Immature natural killer cell (primary cell): Measurements from ENCODE around the gene PGGT1B. TPM values are rescaled to one million over a fixed set of nuclear protein-coding genes. Genes with fewer than 3 reads are reported as not detected.
"Not testable (repeated sequence)": the region's sequence is repeated elsewhere in the genome, so short reads cannot be mapped to it uniquely, and the experiment has no call there.

ENCODE experiments used
- DNase-seq, 3 donors: peaks; one replicate each; pipeline ENCODE4 v3.0.0; 2022; ENCODE audit warnings: mixed read lengths in 1 of 3
- H3K27ac Mint-ChIP-seq, 6 donors: one replicate each; pipeline ENCODE4 v1.8.0; 2020; ENCODE audit warnings: mixed read lengths in 6 of 6, mild to moderate bottlenecking in 5 of 6, inconsistent platforms in 4 of 6, moderate library complexity in 3 of 6
- H3K27me3 Mint-ChIP-seq, 3 donors: one replicate each; pipeline ENCODE4 v1.8.0; 2020 to 2021; ENCODE audit warnings: low read depth in 3 of 3, mild to moderate bottlenecking in 3 of 3, mixed read lengths in 3 of 3, moderate library complexity in 3 of 3, inconsistent platforms in 1 of 3
- H3K36me3 Mint-ChIP-seq, 3 donors: one replicate each; pipeline ENCODE4 v1.8.0; 2020; ENCODE audit warnings: mixed read lengths in 3 of 3, inconsistent platforms in 2 of 3, mild to moderate bottlenecking in 2 of 3
- H3K4me1 Mint-ChIP-seq, 2 donors: one replicate each; pipeline ENCODE4 v1.8.0; 2020; ENCODE audit warnings: inconsistent platforms in 2 of 2, mild to moderate bottlenecking in 2 of 2, mixed read lengths in 2 of 2, moderate library complexity in 1 of 2
- H3K4me3 Mint-ChIP-seq, 5 donors: one replicate each; pipeline ENCODE4 v1.8.0; 2020; ENCODE audit warnings: mild to moderate bottlenecking in 5 of 5, mixed read lengths in 5 of 5, inconsistent platforms in 3 of 5, moderate library complexity in 3 of 5
- H3K9me3 Mint-ChIP-seq, 6 donors: one replicate each; pipeline ENCODE4 v1.8.0; 2020; ENCODE audit warnings: mild to moderate bottlenecking in 6 of 6, mixed read lengths in 6 of 6, inconsistent platforms in 4 of 6, moderate library complexity in 3 of 6
- polyA plus RNA-seq, 3 donors: library from polyadenylated mRNA; unstranded; fragments of 300-500 nt; fragmentation: Illumina TruSeq; gene quantifications; one replicate each; pipeline ENCODE4 v1.2.3, GENCODE V29; 2021

The PGGT1B gene
- polyA plus RNA-seq, 3 donors from 2014 or later = 11.2 to 18.0 (median 16.6) TPM

DNA sequence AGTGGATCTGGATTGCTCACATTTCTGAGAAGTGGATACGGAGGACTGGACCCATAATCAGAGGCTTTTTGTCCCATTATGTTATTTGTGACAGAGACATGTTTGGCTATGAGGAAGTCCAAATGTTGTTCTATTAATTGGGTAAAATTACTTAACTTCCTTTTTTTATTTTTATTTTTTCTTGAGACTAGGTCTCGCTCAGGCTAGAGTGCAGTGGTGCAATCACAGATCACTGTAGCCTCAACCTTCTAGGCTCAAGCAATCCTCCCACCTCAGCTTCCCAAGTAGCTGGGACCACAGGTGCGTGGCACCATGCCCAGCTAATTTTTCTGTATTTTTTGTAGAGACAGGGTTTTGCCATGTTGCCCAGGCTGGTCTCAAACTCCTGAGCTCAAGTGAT lies 11.9 kb upstream of the PGGT1B start:
- no peak overlapping the region for H3K27ac Mint-ChIP-seq
- peaks cover 0 to 3% (median 1%) of the 10 kb centered on the region in 3 donors for H3K27me3 Mint-ChIP-seq
- peaks cover 10 to 20% (median 19%) of the 10 kb centered on the region in 3 donors for H3K36me3 Mint-ChIP-seq
- H3K4me3 Mint-ChIP-seq = no peak overlapping the region
- no peaks in the 10 kb centered on the region for H3K4me1 Mint-ChIP-seq
- DNase-seq = no peak
- H3K9me3 Mint-ChIP-seq = no peaks in the 10 kb centered on the region

DNA sequence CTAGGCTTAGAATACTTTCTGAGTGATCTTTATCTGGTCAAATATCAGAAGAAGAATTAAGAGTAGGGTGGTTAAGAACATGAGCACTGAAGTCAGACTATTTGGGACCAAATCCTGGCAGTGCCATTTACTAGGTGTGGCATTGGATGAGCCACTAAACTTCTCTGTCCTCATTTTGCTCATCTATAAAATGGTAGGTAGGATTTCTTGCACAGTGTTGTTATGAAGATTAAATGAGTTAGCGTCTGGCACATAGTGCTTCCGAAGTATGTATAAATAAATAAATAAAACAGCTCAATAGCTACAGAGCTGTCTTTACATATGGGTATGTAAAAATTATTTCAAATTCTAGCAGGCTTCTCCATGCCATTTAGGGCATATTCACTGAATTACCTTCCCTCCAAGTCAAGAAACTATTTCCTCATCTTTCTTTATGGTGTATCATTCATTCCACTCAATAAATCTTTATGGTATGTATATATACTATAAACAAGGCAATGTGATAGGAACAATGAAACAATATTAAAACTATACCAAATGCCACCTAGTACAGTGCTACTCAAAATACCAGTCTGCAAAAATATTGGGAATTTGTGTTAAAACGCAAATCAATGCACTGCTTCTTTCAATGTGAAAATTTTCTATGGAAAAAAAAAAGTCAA lies 9.8 kb upstream of the PGGT1B start:
- no peaks in the 10 kb centered on the region for H3K9me3 Mint-ChIP-seq
- H3K27ac Mint-ChIP-seq = no peak overlapping the region
- peaks cover 0 to 3% (median 0%) of the 10 kb centered on the region in 3 donors for H3K27me3 Mint-ChIP-seq
- H3K4me1 Mint-ChIP-seq = no peaks in the 10 kb centered on the region
- H3K36me3 Mint-ChIP-seq = peaks cover 10 to 20% (median 19%) of the 10 kb centered on the region in 3 donors
- H3K4me3 Mint-ChIP-seq = no peak overlapping the region
- no peak for DNase-seq

DNA sequence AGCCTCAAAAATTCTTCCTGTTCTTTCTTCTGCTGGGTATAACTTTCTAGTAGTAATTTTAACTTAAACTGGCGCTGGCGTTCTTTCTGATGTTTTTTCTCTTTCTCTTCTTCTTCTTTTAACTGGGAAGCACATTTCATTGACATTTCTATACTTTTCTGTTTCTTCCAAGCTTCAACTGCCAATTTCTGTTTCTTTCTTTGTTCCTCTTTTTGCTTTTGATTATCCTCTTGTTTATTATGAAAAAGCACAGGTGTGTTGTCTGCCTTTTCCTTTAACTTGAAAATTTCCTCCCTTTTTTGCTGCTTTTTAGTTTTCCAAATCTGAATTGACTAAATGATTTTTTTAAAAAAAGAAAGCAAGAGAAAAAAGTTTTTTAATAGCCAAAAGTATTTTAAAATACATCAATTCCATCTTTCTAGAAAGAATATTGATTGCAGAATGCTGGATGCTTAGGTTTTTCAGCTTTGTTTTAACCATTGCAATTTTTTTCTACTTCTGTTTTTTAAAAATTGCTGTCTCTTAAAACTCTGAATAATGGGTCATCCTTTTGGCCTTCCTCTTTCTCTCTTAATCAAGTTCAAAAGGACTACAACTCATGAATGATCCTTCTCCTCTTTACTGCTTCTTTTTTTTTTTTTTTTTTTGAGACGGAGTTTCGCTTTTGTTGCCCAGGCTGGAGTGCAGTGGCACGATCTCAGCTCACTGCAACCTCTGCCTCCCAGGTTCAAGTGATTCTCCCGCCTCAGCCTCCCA lies 8.8 kb upstream of the PGGT1B start:
- H3K4me1 Mint-ChIP-seq = no peaks in the 10 kb centered on the region
- peaks cover 10 to 20% (median 19%) of the 10 kb centered on the region in 3 donors for H3K36me3 Mint-ChIP-seq
- peaks cover 0 to 3% (median 0%) of the 10 kb centered on the region in 3 donors for H3K27me3 Mint-ChIP-seq
- H3K27ac Mint-ChIP-seq = no peak overlapping the region
- H3K9me3 Mint-ChIP-seq = no peaks in the 10 kb centered on the region
- H3K4me3 Mint-ChIP-seq = no peak overlapping the region
- DNase-seq = no peak

DNA sequence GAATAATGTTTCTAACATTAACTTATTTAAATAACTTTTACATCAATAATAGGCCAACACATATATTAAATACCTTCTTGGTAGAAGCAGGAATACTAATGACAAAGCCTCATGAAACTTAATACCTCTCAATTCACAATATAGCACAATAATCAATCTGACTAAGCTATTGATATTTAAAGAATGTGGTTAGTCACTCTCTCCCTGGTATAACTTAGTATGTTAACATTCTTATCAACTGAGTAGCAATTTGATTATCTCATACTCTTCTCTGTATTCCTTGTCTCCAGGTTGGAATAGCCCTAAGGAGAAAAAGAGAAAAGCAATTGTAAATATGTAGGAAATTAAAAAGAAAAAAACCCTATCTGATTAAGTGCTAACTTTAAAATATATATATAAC lies 4.9 kb upstream of the PGGT1B start:
- Mint-ChIP-seq H3K27me3 (peaks cover 0 to 3% (median 2%) of the 10 kb centered on the region in 3 donors), H3K9me3 (peaks cover 0 to 2% (median 0%) of the 10 kb centered on the region in 6 donors), H3K27ac (no peak overlapping the region), H3K4me1 (peaks cover 7 to 13% of the 10 kb centered on the region in 2 donors), H3K36me3 (peaks cover 0 to 13% (median 4%) of the 10 kb centered on the region in 3 donors), H3K4me3 (no peak overlapping the region)
- DNase-seq = no peak

DNA sequence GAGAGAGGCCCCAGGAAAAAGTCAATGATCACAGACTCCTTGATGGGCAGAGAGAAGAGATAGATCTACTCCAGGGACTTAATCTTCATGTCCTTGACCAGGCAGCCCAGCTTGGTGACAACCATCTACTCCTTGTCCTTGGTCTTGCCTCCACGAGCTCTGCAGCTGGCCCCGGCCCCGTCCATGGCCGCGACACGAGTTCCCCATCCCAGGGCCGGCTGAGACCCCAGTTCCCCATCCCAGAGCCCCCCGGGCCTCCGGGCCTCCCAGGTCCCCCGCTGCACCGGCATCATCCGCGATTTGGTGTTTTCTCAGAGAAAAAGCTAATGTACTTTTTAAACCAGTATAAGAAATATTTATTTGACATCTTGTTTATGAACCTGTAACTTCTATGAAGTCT lies 2.5 kb upstream of the PGGT1B start:
- no peak overlapping the region for H3K27ac Mint-ChIP-seq
- DNase-seq = no peak
- H3K4me1 Mint-ChIP-seq = peaks cover 28 to 36% of the 10 kb centered on the region in 2 donors
- peaks cover 0 to 3% (median 2%) of the 10 kb centered on the region in 3 donors for H3K27me3 Mint-ChIP-seq
- H3K9me3 Mint-ChIP-seq = peaks cover 0 to 2% (median 0%) of the 10 kb centered on the region in 6 donors
- no peak overlapping the region for H3K4me3 Mint-ChIP-seq
- peaks cover 0 to 3% (median 0%) of the 10 kb centered on the region in 3 donors for H3K36me3 Mint-ChIP-seq

DNA sequence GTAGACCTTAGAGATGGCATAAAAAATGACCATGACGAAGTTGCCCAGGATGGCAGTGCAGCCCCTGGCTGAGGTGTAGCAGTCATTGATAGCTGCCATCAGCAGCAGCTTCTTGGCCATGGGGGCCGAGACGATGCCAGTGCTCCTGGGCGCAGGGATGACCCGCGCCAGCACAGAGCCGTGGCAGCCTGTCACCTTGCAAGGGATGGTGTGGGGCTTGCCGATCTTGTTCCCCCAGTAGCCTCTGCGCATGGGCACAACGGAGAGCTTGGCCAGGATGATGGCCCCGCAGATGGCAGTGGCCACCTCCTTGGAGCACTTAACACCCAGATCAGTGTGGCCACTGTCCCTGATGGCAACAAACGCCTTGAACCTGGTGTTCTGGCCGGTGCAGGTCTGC lies 2.1 kb upstream of the PGGT1B start:
- H3K9me3 Mint-ChIP-seq = peaks cover 0 to 2% (median 0%) of the 10 kb centered on the region in 6 donors
- peaks cover 0 to 3% (median 2%) of the 10 kb centered on the region in 3 donors for H3K27me3 Mint-ChIP-seq
- DNase-seq = no peak
- peaks cover 29 to 40% of the 10 kb centered on the region in 2 donors for H3K4me1 Mint-ChIP-seq
- H3K36me3 Mint-ChIP-seq = peaks cover 0 to 3% (median 0%) of the 10 kb centered on the region in 3 donors
- H3K27ac Mint-ChIP-seq = no peak overlapping the region
- H3K4me3 Mint-ChIP-seq = no peak overlapping the region

DNA sequence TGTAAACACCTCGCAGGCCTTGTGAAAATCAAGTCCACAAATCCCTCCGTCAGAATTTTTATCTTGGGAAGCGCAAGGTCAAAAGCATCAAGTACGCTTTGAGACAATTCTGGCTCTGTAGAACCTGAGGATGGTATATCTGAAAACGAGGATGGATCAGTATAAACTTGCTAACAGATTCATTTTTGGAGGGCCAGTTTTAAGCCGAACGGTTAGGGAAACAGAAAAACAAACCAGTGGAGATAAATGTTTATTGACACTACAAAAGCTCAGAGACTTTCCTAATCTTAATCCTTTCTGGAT lies 352 bp upstream of the PGGT1B start:
- H3K27ac Mint-ChIP-seq = peak overlapping the region; percentile 68 to 95 (median 92)
- peaks cover 0 to 3% (median 0%) of the 10 kb centered on the region in 3 donors for H3K36me3 Mint-ChIP-seq
- peaks cover 47 to 58% of the 10 kb centered on the region in 2 donors for H3K4me1 Mint-ChIP-seq
- peak overlapping the region; percentile 91 to 99 (median 93) for H3K4me3 Mint-ChIP-seq
- H3K9me3 Mint-ChIP-seq = peaks cover 0 to 2% (median 0%) of the 10 kb centered on the region in 6 donors
- no peak for DNase-seq
- peaks cover 0 to 3% (median 2%) of the 10 kb centered on the region in 3 donors for H3K27me3 Mint-ChIP-seq

DNA sequence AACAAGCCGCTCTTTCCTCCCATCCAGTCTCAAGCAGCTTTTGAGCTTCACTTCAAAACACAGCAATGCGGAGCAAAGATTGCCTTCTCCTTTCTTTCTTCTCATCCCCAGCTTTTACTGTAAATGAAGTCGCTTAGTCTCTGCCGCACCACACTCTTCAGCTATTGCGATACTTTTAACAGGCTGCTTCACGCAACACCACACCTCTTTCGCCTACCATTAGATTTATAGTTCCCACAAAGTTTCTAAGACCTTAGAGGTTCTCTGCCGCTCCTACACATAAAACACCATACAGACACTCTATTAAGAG lies 711 bp downstream of the PGGT1B start:
- H3K27ac Mint-ChIP-seq = peak overlapping the region; percentile 68 to 95 (median 92)
- peak in 1 of 3 donors; percentile 1 for DNase-seq
- peaks cover 0 to 2% (median 0%) of the 10 kb centered on the region in 6 donors for H3K9me3 Mint-ChIP-seq
- H3K36me3 Mint-ChIP-seq = peaks cover 0 to 3% (median 0%) of the 10 kb centered on the region in 3 donors
- H3K4me1 Mint-ChIP-seq = peaks cover 50 to 67% of the 10 kb centered on the region in 2 donors
- peak overlapping the region; percentile 91 to 99 (median 93) for H3K4me3 Mint-ChIP-seq
- peaks cover 0 to 3% (median 2%) of the 10 kb centered on the region in 3 donors for H3K27me3 Mint-ChIP-seq

DNA sequence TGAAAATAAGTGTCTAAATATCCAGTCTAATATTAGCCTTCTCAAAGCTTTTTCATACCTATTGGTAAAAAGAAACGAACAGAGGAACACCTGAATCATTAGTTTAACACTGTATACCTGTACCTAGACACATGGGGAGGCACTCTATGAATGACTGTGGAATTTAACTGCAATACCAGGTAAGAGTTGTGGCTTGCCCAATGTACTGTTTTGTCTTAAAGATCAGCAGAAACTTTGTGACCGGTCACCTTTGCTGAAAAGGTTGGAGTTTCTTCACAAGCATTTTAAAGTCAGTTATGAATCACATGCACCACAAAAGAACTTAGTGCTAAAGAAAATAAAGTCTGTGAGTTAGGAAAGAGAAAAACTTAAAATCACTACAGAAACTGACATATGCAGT lies 2.4 kb downstream of the PGGT1B start:
- H3K27me3 Mint-ChIP-seq = peaks cover 0 to 3% (median 2%) of the 10 kb centered on the region in 3 donors
- peaks cover 0 to 2% (median 0%) of the 10 kb centered on the region in 6 donors for H3K9me3 Mint-ChIP-seq
- H3K27ac Mint-ChIP-seq = no peak overlapping the region
- peaks cover 0 to 3% (median 0%) of the 10 kb centered on the region in 3 donors for H3K36me3 Mint-ChIP-seq
- DNase-seq = no peak
- H3K4me1 Mint-ChIP-seq = peaks cover 61 to 84% of the 10 kb centered on the region in 2 donors
- H3K4me3 Mint-ChIP-seq = no peak overlapping the region

DNA sequence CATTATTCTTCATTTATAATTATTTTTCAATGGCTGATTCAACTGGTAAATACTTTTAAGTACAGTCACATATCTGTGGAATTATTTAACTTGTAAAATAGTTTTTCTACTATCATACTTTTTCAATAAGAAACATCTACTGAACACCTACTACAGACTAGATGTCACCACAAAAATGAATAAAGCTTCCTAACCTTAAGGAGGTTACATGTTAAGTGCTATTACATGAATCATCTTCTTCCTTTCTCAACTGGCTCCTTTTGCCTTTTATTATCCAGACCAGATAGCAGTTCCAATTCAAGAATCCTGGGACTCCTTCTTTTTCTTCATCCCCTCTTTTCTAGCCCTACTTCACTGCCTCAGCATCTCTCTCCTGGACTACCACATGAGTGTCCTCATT lies 4.7 kb downstream of the PGGT1B start:
- DNase-seq = no peak
- Mint-ChIP-seq H3K4me1 (peaks cover 68 to 92% of the 10 kb centered on the region in 2 donors), H3K4me3 (no peak overlapping the region), H3K27me3 (peaks cover 0 to 3% (median 0%) of the 10 kb centered on the region in 3 donors), H3K9me3 (peaks cover 0 to 2% (median 0%) of the 10 kb centered on the region in 6 donors), H3K27ac (peak overlapping the region in 1 of 6 donors; percentile 51), H3K36me3 (peaks cover 0 to 3% (median 0%) of the 10 kb centered on the region in 3 donors)

DNA sequence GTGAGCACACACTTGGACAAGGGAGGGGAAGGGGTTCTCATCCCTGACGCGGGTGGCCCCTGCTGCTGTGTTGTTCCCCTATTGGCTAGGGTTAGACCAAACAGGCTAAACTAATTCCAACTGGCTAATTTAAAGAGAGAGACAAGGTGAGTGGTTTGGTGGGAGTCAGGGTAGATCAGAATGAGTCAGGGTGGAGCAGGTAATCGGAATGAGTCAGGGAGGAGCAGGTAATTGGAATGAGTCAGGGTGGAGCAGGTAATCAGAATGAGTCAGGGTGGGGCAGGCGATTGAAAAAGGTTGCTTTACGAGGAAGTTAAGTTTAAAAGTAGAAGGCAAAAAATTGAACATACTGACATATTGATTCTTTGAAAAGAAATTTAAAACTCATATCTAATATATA lies 13.3 kb downstream of the PGGT1B start:
- not testable (repeated sequence) for H3K9me3 Mint-ChIP-seq, H3K27me3 Mint-ChIP-seq, H3K36me3 Mint-ChIP-seq, H3K4me3 Mint-ChIP-seq, H3K27ac Mint-ChIP-seq, DNase-seq
- H3K4me1 Mint-ChIP-seq = peaks cover 9 to 45% of the 10 kb centered on the region in 2 donors

DNA sequence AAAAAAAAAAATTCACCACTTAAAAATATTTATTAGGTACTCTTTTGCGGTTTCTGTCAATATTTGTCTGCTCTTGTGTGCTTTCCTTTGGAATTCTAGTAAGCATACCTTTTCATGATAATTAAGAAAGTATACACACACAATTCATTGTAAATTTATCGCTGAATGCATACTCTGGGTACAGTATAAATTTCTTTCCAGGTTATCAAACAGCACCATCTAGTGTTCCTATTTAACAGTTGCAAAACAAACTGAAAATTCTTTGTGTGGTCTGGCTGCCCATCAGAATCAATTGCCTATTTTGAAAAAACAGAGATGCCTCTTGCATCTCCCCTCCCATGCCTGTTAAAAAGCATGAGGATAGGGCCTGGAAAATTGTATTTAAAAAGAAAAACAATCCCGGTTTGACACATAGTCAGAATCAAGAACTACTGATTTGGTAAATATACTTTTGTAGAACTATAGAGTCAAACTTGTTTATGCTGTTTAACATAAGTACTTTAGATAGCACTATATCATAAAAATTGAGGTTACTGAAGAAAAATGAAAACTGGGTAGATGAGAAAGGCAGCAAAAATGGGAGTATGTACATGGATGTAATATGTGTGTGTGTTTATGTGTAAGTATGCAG lies 16.2 kb downstream of the PGGT1B start:
- no peak overlapping the region for H3K27ac Mint-ChIP-seq
- no peak overlapping the region for H3K4me3 Mint-ChIP-seq
- peak; percentile 26 to 48 (median 36) for DNase-seq
- H3K4me1 Mint-ChIP-seq = peaks cover 12 to 34% of the 10 kb centered on the region in 2 donors
- no peaks in the 10 kb centered on the region for H3K9me3 Mint-ChIP-seq
- H3K27me3 Mint-ChIP-seq = no peaks in the 10 kb centered on the region
- peaks cover 0 to 3% (median 3%) of the 10 kb centered on the region in 3 donors for H3K36me3 Mint-ChIP-seq

DNA sequence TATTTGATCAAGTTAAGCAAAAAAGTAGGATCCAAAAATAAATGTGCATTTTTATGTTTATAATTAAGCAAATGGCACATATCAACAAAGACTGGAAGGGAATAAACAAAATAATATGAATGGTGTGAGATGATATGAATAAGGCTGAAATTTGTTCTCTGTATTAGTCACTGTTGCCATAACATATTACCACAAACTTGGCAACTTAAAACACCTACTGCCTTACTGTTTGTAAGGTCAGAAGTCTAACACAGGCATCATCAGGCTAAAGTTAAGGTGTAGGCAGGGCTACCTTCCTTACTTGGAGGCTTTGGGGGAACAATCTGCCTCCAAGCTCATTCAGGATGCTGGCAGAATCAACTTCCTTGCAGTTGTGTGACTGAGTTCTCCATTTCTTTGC lies 19.3 kb downstream of the PGGT1B start:
- Mint-ChIP-seq H3K27me3 (no peaks in the 10 kb centered on the region), H3K9me3 (no peaks in the 10 kb centered on the region), H3K4me1 (peaks cover 7 to 23% of the 10 kb centered on the region in 2 donors), H3K36me3 (peaks cover 5 to 13% (median 6%) of the 10 kb centered on the region in 3 donors), H3K4me3 (no peak overlapping the region), H3K27ac (no peak overlapping the region)
- no peak for DNase-seq
